HG03095 (cell line): ENCODE results near the gene ZNF112.
"Not testable (repeated sequence)": the region's sequence is repeated elsewhere in the genome, so short reads cannot be mapped to it uniquely, and the experiment has no call there.

ENCODE experiments used
- ATAC-seq: cut with Tn5 transposase; IDR thresholded peaks from one replicate; pipeline ENCODE4 v1.9.1; 2021; ENCODE audit warnings: moderate library complexity; ENCODE audit not compliant: unreplicated experiment

The ZNF112 gene

DNA sequence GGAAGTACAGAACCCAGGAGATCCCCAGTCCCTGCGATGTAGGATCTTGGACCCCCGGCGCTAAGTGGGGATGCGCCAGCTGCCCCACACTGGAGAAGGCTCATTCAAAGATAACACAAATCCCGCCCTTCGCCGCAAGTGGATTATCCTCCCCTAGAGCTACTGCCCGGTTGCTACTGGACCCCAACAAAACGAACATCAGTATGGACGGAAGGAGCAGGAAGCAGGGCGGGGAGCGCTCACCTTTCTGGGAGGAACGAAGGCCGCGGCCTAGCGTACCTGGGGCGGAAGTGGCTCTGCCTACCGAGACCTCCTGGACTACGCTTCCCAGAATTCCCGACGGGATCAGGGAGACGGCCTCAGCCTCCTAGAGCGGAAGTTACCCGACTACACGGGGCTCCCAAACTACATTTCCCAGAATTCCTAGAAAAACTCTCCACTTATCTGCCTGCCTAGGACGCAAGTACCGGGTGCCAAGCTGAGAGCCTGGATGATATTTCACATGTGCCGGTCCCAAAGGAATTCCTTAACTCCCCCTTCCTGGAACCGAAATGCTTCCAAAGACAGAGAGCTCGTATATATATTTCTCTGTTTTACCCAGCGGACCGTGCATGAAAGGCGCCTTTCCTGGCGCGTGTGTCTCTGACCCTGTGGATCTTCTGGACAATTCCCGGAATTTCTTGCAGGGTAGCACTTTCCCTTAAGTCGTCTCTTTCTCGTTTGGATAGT lies at the start of gene ZNF112:
ZNF112 (minus strand) TSS at position 298 of the 729 bp plus-strand sequence. CDS start 16,141 bp downstream, outside the sequence.
- ATAC-seq: no peak

DNA sequence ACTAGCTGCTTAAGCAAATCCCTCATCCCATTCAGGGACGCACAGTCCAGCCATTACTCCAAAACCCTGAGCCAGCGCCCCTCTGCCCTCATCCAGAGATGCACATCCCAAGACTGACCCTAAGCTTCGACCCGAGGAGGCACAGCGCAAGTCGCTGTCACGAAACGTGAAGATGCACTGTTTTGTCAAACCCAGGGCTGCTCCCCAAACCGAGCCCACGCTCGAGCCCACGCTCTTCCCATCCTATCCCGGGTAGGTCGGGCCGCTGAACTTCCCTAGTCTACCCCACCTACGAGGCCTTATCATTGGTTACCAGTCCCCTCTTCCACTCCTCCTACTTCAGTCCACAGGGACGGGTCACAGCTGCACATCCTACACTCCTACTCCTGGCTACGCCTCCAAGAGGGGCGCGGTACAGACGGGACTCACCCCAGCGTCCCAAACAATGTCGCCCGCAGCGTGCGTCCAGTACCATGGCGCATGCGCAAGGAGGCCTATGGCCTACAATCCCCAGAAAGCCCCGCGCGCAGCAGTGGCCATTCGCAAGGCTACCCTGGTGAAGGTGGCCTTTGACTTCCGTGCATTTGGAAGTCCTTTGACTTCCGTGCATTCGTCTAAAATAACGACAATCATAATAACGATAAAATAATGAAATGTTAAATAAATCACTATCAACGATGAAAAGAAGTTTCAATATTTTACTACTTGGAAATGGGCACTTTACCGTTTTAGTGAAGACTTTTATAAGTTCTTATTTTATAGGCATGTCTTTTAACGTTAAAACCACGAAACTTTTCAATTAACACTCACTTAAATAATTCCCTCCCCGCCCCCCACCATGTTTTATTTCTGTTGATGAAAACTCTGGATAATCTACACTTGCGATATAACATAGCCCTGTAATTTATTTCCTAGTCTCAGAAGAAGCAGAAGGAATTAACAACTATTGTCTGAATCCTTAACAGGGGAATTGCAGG lies 44.9 kb upstream of the ZNF112 start, which contains the start of gene ZNF285:
ZNF285 (minus strand) TSS at position 470 of the 977 bp plus-strand sequence. CDS start 4,395 bp downstream, outside the sequence.
- no peak for ATAC-seq

DNA sequence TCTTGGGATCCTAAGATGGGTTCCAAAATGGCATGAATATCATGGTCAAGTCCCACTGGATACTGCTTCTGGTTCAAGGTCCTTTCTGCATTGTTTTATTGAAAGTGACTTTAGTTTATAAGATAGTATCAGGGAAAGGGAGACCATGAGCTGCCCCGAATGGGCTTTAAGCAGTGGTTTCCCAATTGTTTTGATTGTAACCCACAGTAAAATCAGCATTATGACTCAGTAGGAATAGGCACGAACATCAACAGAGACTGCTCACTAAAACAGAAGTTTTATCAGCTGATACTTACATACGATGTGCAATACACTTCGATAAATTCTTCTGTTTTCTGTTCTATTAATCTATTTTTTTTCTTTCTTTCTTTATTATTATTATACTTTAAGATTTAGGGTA lies 32.8 kb upstream of the ZNF112 start:
- not testable (repeated sequence) for ATAC-seq

DNA sequence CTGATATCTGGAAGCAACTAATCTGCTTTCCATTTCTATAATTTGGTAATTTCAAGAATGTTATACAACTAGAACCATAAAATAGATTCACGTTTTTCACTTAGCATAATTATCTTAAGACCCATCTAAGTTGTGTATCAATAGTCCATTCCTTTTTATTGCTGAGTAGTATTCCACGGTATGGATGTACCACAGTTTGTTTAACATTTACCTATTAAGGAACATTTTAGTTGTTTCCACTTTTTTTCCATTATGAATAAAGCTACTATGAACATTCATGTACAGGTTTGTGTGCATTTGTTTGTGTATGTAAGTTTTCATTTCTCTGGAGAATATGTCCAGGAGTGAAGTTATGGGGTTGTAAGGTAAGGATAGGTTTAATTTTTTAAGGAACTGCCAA lies 18.3 kb upstream of the ZNF112 start:
- no peak for ATAC-seq

DNA sequence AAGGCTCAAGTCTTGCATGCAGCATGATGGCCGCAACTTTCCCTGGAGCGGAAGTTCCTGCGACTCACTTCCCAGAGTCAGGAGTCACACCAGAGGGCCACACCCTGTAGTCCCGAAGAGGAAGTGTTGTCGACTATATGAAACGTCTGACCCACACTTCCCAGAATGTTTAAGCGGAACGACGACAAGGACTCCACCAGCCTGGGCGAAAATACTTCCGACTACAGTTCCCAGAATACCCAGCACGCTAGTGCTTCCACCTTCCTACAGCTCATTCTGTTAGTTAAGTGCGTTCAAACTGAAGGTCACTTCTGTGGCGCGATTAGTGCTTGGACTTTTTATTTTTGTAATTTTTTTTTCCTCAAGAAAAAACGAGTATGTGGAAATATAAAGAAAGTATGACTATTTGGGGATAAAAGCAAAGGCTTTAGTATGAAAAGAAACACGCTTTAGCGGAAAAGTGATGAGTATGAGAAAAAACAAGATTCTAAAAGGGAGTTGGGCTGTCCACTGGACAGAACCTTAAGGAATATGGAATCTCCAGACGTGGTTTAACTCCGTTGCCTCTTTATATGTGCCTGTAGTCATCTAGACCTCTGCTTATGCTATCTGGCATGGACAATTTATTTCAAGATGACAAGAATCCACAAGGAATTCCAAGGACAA lies 15.5 kb upstream of the ZNF112 start:
- no peak for ATAC-seq

- no peak for ATAC-seq
These were observed 10.5 kb upstream of the ZNF112 start for GRCh38 chr19:44367024-44367423.

GRCh38 chr19:44346556-44346955 lies 9.9 kb downstream of the ZNF112 start:
- ATAC-seq: no peak

GRCh38 chr19:44345959-44346358 lies 10.5 kb downstream of the ZNF112 start:
- ATAC-seq: no peak

GRCh38 chr19:44344255-44344654 lies 12.2 kb downstream of the ZNF112 start:
- no peak for ATAC-seq

- ATAC-seq: no peak
These were observed 14.7 kb downstream of the ZNF112 start for GRCh38 chr19:44341794-44342193.

- ATAC-seq: not testable (repeated sequence)
These were observed 21.8 kb downstream of the ZNF112 start for GRCh38 chr19:44334639-44335038.

GRCh38 chr19:44332145-44332544 lies 24.3 kb downstream of the ZNF112 start:
- no peak for ATAC-seq

DNA sequence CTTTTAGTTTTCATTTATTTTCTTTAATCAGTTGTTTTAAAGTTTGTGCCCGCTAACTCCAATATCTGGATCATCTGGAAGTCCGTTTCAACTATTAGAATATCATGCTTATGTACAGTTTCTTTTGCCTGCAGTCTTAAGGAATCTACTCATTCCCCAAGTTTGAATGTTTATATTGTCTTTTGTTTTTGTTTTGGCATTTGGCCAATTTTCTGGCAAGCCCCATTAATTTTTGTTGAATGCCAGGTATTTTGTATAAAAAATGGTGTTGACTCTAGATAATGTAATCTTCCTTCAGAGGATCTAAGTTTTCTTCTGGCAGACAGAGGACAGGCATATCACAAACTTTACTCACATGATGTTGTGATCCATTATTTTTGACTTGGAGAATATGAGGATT lies 40.6 kb downstream of the ZNF112 start:
- no peak for ATAC-seq

DNA sequence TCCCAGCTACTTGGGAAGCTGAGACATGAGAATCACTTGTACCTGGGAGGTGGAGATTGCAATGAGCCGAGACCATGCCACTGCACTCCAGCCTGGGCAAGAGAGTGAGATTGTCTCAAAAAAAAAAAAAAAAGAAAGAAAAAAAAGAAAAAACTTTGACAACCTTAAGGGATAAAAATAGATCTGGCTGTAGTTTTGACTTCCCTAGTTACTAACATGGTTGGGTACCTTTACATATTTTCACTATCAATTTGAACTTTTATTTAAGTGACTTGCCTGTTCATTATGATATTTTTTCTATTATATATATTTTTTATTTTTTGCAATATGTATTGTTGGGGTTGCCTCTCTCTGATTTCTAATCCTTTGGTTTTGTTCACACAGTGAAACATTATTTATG lies 43.2 kb downstream of the ZNF112 start:
- ATAC-seq: no peak

- ATAC-seq: no peak
These were observed 48.5 kb downstream of the ZNF112 start for GRCh38 chr19:44308011-44308410.

DNA sequence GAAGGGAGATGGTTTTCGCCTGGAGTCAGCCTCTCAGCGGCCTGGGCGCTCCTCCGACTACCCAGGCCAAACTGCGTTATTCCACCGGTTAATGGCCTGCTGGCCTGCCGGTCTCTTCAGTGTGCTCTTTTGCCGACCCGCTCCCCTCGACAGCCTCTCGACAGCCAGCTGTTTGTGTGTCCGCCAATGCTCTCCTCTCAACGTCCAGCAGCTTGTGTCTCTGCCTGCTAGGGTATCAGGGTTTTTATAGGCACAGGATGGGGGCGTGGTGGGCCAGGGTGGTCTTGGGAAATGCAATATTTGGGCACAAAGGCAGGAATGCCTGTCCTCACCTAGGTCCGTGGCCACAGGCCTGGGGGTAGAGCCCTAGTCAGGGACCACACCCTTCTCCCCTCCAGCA lies 50.2 kb downstream of the ZNF112 start:
- ATAC-seq: no peak

- ATAC-seq: no peak
These were observed 51.0 kb downstream of the ZNF112 start for GRCh38 chr19:44305457-44305856.

DNA sequence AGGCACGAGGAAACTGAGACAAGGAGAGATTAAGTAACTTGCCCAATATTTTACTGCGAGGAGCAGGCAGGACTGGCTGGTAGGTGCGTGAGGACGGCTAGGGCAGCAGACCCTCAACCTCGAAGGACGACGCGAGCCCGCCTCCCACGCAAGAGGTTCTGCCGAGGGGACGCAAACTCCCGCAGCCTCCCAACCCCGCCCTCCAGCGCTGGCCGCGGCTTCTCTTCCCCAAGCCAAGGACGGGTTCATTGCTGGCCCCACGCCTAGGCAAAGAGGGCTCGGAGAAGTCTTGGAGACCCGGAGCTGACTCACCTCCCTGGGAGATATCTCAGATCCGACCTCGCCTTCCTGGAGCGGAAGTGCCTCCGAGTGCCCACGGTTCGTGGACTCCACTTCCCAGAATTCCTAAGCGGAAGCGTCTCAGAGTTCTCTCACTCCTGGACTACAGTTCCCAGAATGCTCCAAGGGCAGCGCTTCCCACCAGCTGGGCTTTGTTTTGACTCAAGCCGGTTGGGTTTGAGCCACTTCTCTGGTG lies 51.8 kb downstream of the ZNF112 start, which contains the start of gene ZNF235:
ZNF235 (minus strand) TSS at position 367 of the 535 bp plus-strand sequence. CDS start 1,621 bp downstream, outside the sequence.
- ATAC-seq: peak; percentile 94

DNA sequence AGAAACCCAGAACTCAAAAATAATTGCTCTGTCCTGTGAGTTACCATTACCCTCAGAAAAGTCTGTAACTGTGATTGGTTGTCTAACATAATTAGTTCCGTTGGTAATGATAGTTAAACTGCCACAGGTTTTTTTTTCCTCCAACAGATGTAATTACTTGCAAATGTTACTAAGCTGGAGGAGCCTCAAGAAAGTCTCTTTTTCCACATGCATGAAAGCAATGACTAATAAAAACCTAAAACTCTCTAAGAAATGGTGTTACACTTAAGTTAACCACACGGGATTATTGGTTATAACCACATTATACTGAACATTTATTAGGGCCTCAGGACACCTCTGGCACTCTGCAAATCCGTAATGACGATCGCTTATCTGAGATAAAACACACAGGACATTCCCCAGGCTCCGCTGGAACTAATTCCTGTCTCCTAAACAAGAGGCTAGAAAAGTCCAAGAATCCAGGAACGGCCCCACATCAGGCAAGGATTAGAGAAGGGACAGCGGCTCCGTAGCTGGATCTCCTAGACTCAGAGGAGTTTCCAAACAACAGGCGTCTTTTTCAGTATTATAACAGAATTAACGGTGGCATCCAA lies 52.4 kb downstream of the ZNF112 start:
- no peak for ATAC-seq

- ATAC-seq: no peak
These were observed 53.2 kb downstream of the ZNF112 start for GRCh38 chr19:44303320-44303719.
